ENCODE data around the gene PXYLP1. TPM values are rescaled to one million over a fixed set of nuclear protein-coding genes. Genes with fewer than 3 reads are reported as not detected.

Gene PXYLP1
- total RNA-seq, 4 donors from 2014 or later, result 0.46 to 13.1 (median 2.2) TPM

DNA sequence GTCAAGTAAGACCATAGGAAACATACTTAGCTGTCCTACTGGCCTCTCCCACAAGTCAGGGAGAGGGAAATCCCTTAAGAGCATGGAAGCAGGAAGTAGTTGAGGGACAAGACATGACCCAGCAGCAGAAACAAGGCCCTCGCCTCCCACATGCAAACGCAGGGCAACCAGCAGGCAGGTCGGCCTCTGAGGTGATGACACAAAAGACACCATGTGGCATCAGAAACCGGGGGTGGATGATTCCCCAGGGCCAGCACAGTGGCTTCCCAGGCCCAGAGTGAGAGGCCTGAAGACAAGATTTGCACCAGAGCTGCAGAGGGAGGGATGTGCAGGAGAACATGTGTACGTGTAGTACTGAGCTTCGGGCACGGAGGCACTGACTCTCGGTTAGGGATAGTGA, 26.3 kb downstream of the PXYLP1 start:
- Histone ChIP-seq H3K9me3 (no peaks in the 10 kb centered on the region), H3K4me1 (peaks cover 4% of the 10 kb centered on the region in 2 donors), H3K36me3 (no peaks in the 10 kb centered on the region), H3K27me3 (no peaks in the 10 kb centered on the region), H3K27ac (no peak overlapping the region), H3K4me3 (no peak overlapping the region)
- DNase-seq (no peak), ATAC-seq (no peak)
- intact Hi-C loops (cut with DNase I; ENCODE audit: low total_unique reads), result no loop called here
- in situ Hi-C loops (cut with MboI; ENCODE audit: low sequenced_read_pairs in 4 of 4), result no loop called here
- no peak for TF ChIP-seq POLR2A (IDR thresholded peaks at IDR 0.05)
- TF ChIP-seq, protein P1, sequence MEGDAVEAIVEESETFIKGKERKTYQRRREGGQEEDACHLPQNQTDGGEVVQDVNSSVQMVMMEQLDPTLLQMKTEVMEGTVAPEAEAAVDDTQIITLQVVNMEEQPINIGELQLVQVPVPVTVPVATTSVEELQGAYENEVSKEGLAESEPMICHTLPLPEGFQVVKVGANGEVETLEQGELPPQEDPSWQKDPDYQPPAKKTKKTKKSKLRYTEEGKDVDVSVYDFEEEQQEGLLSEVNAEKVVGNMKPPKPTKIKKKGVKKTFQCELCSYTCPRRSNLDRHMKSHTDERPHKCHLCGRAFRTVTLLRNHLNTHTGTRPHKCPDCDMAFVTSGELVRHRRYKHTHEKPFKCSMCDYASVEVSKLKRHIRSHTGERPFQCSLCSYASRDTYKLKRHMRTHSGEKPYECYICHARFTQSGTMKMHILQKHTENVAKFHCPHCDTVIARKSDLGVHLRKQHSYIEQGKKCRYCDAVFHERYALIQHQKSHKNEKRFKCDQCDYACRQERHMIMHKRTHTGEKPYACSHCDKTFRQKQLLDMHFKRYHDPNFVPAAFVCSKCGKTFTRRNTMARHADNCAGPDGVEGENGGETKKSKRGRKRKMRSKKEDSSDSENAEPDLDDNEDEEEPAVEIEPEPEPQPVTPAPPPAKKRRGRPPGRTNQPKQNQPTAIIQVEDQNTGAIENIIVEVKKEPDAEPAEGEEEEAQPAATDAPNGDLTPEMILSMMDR (IDR thresholded peaks at IDR 0.05 in 4 of 5, conservative IDR thresholded peaks at IDR 0.05 in 1 of 5), result no peak

GRCh38 chr3:141258973-141259372, 27.3 kb downstream of the PXYLP1 start:
- H3K4me3 ChIP-seq, result no peak overlapping the region
- H3K36me3 ChIP-seq, result no peaks in the 10 kb centered on the region
- intact Hi-C loops (cut with DNase I; ENCODE audit: low total_unique reads) (no loop called here), in situ Hi-C loops (cut with MboI; ENCODE audit: low sequenced_read_pairs in 4 of 4) (no loop called here)
- H3K9me3 ChIP-seq, result no peaks in the 10 kb centered on the region
- H3K4me1 ChIP-seq, result peaks cover 4% of the 10 kb centered on the region in 2 donors
- DNase-seq, result no peak
- H3K27ac ChIP-seq, result no peak overlapping the region
- H3K27me3 ChIP-seq, result no peaks in the 10 kb centered on the region
- TF ChIP-seq, protein P1 (IDR thresholded peaks at IDR 0.05 in 4 of 5, conservative IDR thresholded peaks at IDR 0.05 in 1 of 5), result no peak
- TF ChIP-seq POLR2A (IDR thresholded peaks at IDR 0.05), result no peak
- ATAC-seq, result no peak

GRCh38 chr3:141259821-141260629, 28.4 kb downstream of the PXYLP1 start:
- H3K36me3 ChIP-seq, result no peaks in the 10 kb centered on the region
- no peak for DNase-seq
- intact Hi-C loops (cut with DNase I; ENCODE audit: low total_unique reads) (no loop called here), in situ Hi-C loops (cut with MboI; ENCODE audit: low sequenced_read_pairs in 4 of 4) (no loop called here)
- H3K27ac ChIP-seq, result no peak overlapping the region
- no peaks in the 10 kb centered on the region for H3K27me3 ChIP-seq
- peaks cover 4% of the 10 kb centered on the region in 2 donors for H3K4me1 ChIP-seq
- ATAC-seq, result no peak
- no peak overlapping the region for H3K4me3 ChIP-seq
- TF ChIP-seq, protein P1 (IDR thresholded peaks at IDR 0.05 in 4 of 5, conservative IDR thresholded peaks at IDR 0.05 in 1 of 5), result no peak
- TF ChIP-seq POLR2A (IDR thresholded peaks at IDR 0.05), result no peak
- H3K9me3 ChIP-seq, result no peaks in the 10 kb centered on the region

- ATAC-seq, result no peak
- Histone ChIP-seq H3K36me3 (no peaks in the 10 kb centered on the region), H3K27me3 (no peaks in the 10 kb centered on the region), H3K27ac (no peak overlapping the region), H3K4me1 (peaks cover 2 to 3% of the 10 kb centered on the region in 2 donors), H3K4me3 (no peak overlapping the region), H3K9me3 (no peaks in the 10 kb centered on the region)
- intact Hi-C loops (cut with DNase I; ENCODE audit: low total_unique reads) (no loop called here), in situ Hi-C loops (cut with MboI; ENCODE audit: low sequenced_read_pairs in 4 of 4) (no loop called here)
- DNase-seq, result no peak
- TF ChIP-seq, protein P1 (IDR thresholded peaks at IDR 0.05 in 4 of 5, conservative IDR thresholded peaks at IDR 0.05 in 1 of 5), result no peak
Measured at GRCh38 chr3:141260630-141260927, 29.0 kb downstream of the PXYLP1 start.
